K562 (cell line): ENCODE results near the gene NR2C2AP. TPM values are rescaled to one million over a fixed set of nuclear protein-coding genes. Genes with fewer than 3 reads are reported as not detected.

Source experiments
- CEBPZ ChIP-seq: fragments of 150-350 bp; IDR thresholded peaks from 2 replicates; pipeline ENCODE4 v1.6.1; 2014; ENCODE audit warnings: low read depth, mild to moderate bottlenecking, low read length, borderline replicate concordance
- EP400 ChIP-seq: fragments of 450-650 bp; IDR thresholded peaks from 2 replicates; pipeline ENCODE4 v1.6.1; 2017; ENCODE audit warnings: antibody characterized with exemption, mild to moderate bottlenecking, moderate library complexity
- GATAD2B ChIP-seq: fragments of 450-650 bp; IDR thresholded peaks from 2 replicates; pipeline ENCODE4 v1.6.1; 2017; ENCODE audit warnings: mild to moderate bottlenecking, borderline replicate concordance
- MBD2 ChIP-seq: sonication (generic); IDR thresholded peaks from 2 replicates; pipeline ENCODE4 v1.6.1; 2016; ENCODE audit warnings: low read depth, borderline replicate concordance
- MCM2 ChIP-seq: fragments of 450-650 bp; IDR thresholded peaks from 2 replicates; pipeline ENCODE4 v1.6.1; 2017; ENCODE audit warnings: low read depth, mild to moderate bottlenecking
- MEF2A ChIP-seq: IDR thresholded peaks from 2 replicates; pipeline ENCODE4 v1.6.1; 2011; ENCODE audit warnings: low read depth, mild to moderate bottlenecking, low read length, moderate library complexity; ENCODE audit not compliant: control insufficient read depth
- MEIS2 ChIP-seq: fragments of 450-650 bp; IDR thresholded peaks from 2 replicates; pipeline ENCODE4 v1.6.1; 2014; ENCODE audit warnings: mild to moderate bottlenecking; ENCODE audit not compliant: partially characterized antibody
- MXI1 ChIP-seq: IDR thresholded peaks from 2 replicates; pipeline ENCODE4 v1.6.1; 2011; ENCODE audit warnings: low read depth, mild to moderate bottlenecking, improper control_type of control experiment, low read length
- NCOA1 ChIP-seq: fragments of 450-650 bp; IDR thresholded peaks from 2 replicates; pipeline ENCODE4 v1.6.1; 2016; ENCODE audit warnings: low read depth
- NFE2 ChIP-seq: IDR thresholded peaks from 2 replicates; pipeline ENCODE4 v1.6.1; 2014; ENCODE audit warnings: antibody characterized with exemption, low read depth
- NFYB ChIP-seq: IDR thresholded peaks from 2 replicates; pipeline ENCODE4 v1.6.1; 2011; ENCODE audit warnings: mild to moderate bottlenecking, moderate library complexity; ENCODE audit not compliant: insufficient read length; ENCODE audit errors: extremely low read depth
- NKRF ChIP-seq: fragments of 450-650 bp; IDR thresholded peaks from 2 replicates; pipeline ENCODE4 v1.6.1; 2016; ENCODE audit warnings: borderline replicate concordance
- OTX1 ChIP-seq: fragments of 450-650 bp; formaldehyde crosslinking; IDR thresholded peaks from 2 replicates; pipeline ENCODE4 v1.4.0; 2022; ENCODE audit warnings: mild to moderate bottlenecking
- PRPF4 ChIP-seq: fragments of 200-400 bp; formaldehyde crosslinking; IDR thresholded peaks from one replicate; pipeline ENCODE4 v1.6.1; 2017; ENCODE audit warnings: low read length, low read depth, mild to moderate bottlenecking; ENCODE audit not compliant: insufficient read depth, poor library complexity, severe bottlenecking
- PURB ChIP-seq: sonication (generic); formaldehyde crosslinking; IDR thresholded peaks from 2 replicates; pipeline ENCODE4 v1.9.0; 2021; ENCODE audit warnings: low read depth, mild to moderate bottlenecking, missing genetic modification reagents
- RFX1 ChIP-seq: fragments of 450-650 bp; IDR thresholded peaks from 2 replicates; pipeline ENCODE4 v1.6.1; 2016; ENCODE audit warnings: mild to moderate bottlenecking, moderate library complexity
- RUNX1 ChIP-seq: sonication (generic); IDR thresholded peaks from 2 replicates; pipeline ENCODE4 v1.6.1; 2016; ENCODE audit warnings: antibody characterized with exemption, low read depth
- SIRT6 ChIP-seq: IDR thresholded peaks from one replicate; pipeline ENCODE4 v1.6.1; 2012; ENCODE audit warnings: low read depth, mild to moderate bottlenecking, control low read depth, inconsistent platforms, low read length, moderate library complexity
- SRF ChIP-seq, 2 experiments: fragments of 250-450, 450-650 bp in 1 of 2; sonication (Bioruptor Pico) in 1 of 2; sonication (generic) in 1 of 2; formaldehyde crosslinking; IDR thresholded peaks; 2 replicates each; pipeline versions ENCODE4 v1.5.0 to v1.5.1; 2020 to 2022; ENCODE audit warnings: mild to moderate bottlenecking in 1 of 2, missing genetic modification reagents in 1 of 2
- XRCC5 ChIP-seq: fragments of 200-400 bp; formaldehyde crosslinking; IDR thresholded peaks from 2 replicates; pipeline ENCODE4 v1.6.1; 2017; ENCODE audit warnings: low read depth, mild to moderate bottlenecking, low read length
- ZNF146 ChIP-seq: IDR thresholded peaks from one replicate; pipeline ENCODE4 v1.6.1; 2018; ENCODE audit warnings: missing compliant biosample characterization; ENCODE audit not compliant: unreplicated experiment
- ZNF197 ChIP-seq: fragments of 200-800 bp; sonication (Bioruptor generic); IDR thresholded peaks from 2 replicates; pipeline ENCODE4 v1.6.1; 2016; ENCODE audit warnings: low read depth, missing genetic modification characterization, missing compliant biosample characterization
- ZNF785 ChIP-seq: fragments of 250-450 bp; sonication (Bioruptor Pico); IDR thresholded peaks from 2 replicates; pipeline ENCODE4 v1.4.0; 2020; ENCODE audit warnings: mild to moderate bottlenecking
- polyA plus RNA-seq, 8 experiments: library from polyadenylated mRNA; depleted of rRNA in 4 of 8; stranded (reverse) in 5 of 8; unstranded in 3 of 8; fragments of >200 nt; fragmentation: Nextera tagmentation in 2 of 8; fragmentation: Illumina TruSeq in 1 of 8; extraction: Ambion mirVana in 2 of 8; extraction: Trizol in 1 of 8; gene quantifications; 2 replicates each; pipeline versions ENCODE4 v1.2.1 to v1.2.3, GENCODE V29; 2011 to 2014; ENCODE audit warnings: inconsistent platforms in 1 of 8, missing spikeins in 1 of 8
- total RNA-seq, 7 experiments: library from RNA; depleted of rRNA in 6 of 7; stranded (reverse); fragments of >200 nt in 6 of 7; fragmentation: Illumina TruSeq in 2 of 7; extraction: Trizol in 2 of 7; gene quantifications; 2 replicates each; pipeline versions ENCODE4 v1.2.1 to v1.2.3, GENCODE V29; 2011 to 2021; ENCODE audit warnings: low replicate concordance in 1 of 7

The NR2C2AP gene
- total and polyA plus RNA-seq, 9 of the 15 experiments (the other 6 are each of a cell fraction or from before 2014, with no cell fraction given), result 23.7 to 77.4 (median 32.4) TPM

GRCh38 chr19:19192078-19192882 lies 10.9 kb downstream of the NR2C2AP start, which contains the start of the genes BORCS8 and RFXANK (continued):
- TF ChIP-seq NKRF (peak; percentile 75; the same call in 1 of the 2 replicates), MEIS2 (peak; percentile 90), MXI1 (no peak), SRF (CRISPR knock-in tag; IDR thresholded peaks at IDR 0.05) (no peak), PURB (CRISPR knock-in tag) (no peak), XRCC5 (peak; percentile 97), GATAD2B (no peak; the same call in 1 of the 2 replicates), MCM2 (no peak), NFE2 (no peak), EP400 (peak; percentile 75), CEBPZ (no peak), PRPF4 (no peak), MEF2A (no peak), SIRT6 (no peak), MBD2 (peak; percentile 78; the same call in 1 of the 2 replicates), ZNF146 (CRISPR knock-in tag) (no peak), NFYB (peak; percentile 70), RFX1 (peak; percentile 61; the same call in 1 of the 2 replicates), NCOA1 (peak; percentile 99), OTX1 (CRISPR knock-in tag) (peak; percentile 19; the same call in 1 of the 2 replicates), ZNF785 (CRISPR knock-in tag) (no peak), ZNF197 (CRISPR knock-in tag) (no peak), RUNX1 (peak; percentile 73; the same call in 1 of the 2 replicates)
